ENCODE results near the gene TNNT1.

- no peak for TF ChIP-seq CTCF (IDR thresholded peaks at IDR 0.05; ENCODE audit: poor library complexity)
- TF ChIP-seq EZH2 (IDR thresholded peaks at IDR 0.05; ENCODE audit: borderline replicate concordance), result no peak
Measured at GRCh38 chr19:55131421-55131820, 17.6 kb downstream of the TNNT1 start.
